Measurements from ENCODE around the gene DGUOK. TPM values are rescaled to one million over a fixed set of nuclear protein-coding genes. Genes with fewer than 3 reads are reported as not detected.

The DGUOK gene
- total RNA-seq, 2 experiments from 2014 or later = 96.4 to 103 TPM

DNA sequence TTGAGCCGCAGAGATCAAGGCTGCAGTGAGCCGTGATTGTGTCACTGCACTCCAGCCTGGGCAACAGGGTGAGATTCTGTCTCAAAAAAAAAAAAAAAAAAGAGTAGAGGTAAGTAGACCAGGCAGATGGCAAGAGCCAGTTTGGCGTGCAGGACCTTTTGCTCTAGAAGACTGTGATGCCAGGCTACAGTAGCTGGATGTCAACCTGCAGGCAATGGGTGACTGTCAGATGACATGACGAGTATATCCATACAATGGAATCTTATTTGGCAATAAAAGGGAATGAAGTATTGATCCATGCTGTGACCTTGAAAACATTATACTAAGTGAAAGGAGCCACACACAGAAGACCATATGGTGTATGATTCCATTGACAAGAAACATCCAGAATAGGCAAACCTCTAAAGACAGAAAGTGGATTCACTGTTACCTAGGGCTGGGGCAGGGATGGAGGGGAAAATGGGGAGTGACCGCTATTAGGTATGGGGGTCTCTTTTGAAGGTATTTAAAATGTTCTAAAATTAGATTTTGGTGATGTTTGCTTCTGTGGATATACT lies 11.2 kb upstream of the DGUOK start:
- no peak for ATAC-seq

DNA sequence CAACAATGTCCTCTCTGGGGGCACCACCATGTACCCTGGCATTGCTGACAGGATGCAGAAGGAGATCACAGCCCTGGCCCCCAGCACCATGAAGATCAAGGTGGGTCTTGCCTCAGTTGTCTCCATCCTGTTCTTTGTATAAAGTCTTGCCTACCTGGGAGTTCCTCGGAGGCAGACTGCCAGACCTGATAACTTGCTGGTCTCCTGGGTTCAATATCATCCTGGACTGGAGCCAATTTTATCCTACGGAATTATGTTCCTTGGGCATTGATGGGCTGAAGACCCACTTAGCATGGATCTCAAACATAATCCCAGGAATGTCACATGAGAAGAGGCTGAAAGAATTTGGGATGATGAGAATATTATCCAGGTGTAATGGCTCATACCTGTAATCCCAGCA lies 10.0 kb upstream of the DGUOK start:
- no peak for DNase-seq
- Mint-ChIP-seq H3K4me3 (no peak overlapping the region), H3K36me3 (ENCODE audit: low read depth) (no peaks in the 10 kb centered on the region), H3K9me3 (no peaks in the 10 kb centered on the region), H3K4me1 (ENCODE audit: low read depth) (peaks cover 4% of the 10 kb centered on the region), H3K27ac (no peak overlapping the region), H3K27me3 (no peaks in the 10 kb centered on the region)
- CTCF ChIA-PET = interaction anchor here (0.8 to 2.3 kb wide), 3 partner anchors 8 to 88 kb away, joined by 3 to 8 read pairs (median 4); partner anchors contain the start of gene STAMBP
- TF ChIP-seq, protein P1, sequence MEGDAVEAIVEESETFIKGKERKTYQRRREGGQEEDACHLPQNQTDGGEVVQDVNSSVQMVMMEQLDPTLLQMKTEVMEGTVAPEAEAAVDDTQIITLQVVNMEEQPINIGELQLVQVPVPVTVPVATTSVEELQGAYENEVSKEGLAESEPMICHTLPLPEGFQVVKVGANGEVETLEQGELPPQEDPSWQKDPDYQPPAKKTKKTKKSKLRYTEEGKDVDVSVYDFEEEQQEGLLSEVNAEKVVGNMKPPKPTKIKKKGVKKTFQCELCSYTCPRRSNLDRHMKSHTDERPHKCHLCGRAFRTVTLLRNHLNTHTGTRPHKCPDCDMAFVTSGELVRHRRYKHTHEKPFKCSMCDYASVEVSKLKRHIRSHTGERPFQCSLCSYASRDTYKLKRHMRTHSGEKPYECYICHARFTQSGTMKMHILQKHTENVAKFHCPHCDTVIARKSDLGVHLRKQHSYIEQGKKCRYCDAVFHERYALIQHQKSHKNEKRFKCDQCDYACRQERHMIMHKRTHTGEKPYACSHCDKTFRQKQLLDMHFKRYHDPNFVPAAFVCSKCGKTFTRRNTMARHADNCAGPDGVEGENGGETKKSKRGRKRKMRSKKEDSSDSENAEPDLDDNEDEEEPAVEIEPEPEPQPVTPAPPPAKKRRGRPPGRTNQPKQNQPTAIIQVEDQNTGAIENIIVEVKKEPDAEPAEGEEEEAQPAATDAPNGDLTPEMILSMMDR (IDR thresholded peaks at IDR 0.05) = no peak
- POLR2A ChIA-PET = no interaction called here
- no peak for ATAC-seq
- intact Hi-C loops (cut with micrococcal nuclease) = no loop called here

More for the DNA sequence above, 11.2 kb upstream of the DGUOK start:
- TF ChIP-seq, protein P1 (IDR thresholded peaks at IDR 0.05) = no peak
- CTCF ChIA-PET = no interaction called here
- intact Hi-C loops (cut with micrococcal nuclease) = no loop called here
- no peak for DNase-seq
- no peaks in the 10 kb centered on the region for H3K27me3 Mint-ChIP-seq
- H3K9me3 Mint-ChIP-seq = no peaks in the 10 kb centered on the region
- no peak overlapping the region for H3K4me3 Mint-ChIP-seq
- POLR2A ChIA-PET = no interaction called here
- H3K4me1 Mint-ChIP-seq (ENCODE audit: low read depth) = peaks cover under 1% of the 10 kb centered on the region
- H3K27ac Mint-ChIP-seq = no peak overlapping the region
- no peaks in the 10 kb centered on the region for H3K36me3 Mint-ChIP-seq (ENCODE audit: low read depth)

DNA sequence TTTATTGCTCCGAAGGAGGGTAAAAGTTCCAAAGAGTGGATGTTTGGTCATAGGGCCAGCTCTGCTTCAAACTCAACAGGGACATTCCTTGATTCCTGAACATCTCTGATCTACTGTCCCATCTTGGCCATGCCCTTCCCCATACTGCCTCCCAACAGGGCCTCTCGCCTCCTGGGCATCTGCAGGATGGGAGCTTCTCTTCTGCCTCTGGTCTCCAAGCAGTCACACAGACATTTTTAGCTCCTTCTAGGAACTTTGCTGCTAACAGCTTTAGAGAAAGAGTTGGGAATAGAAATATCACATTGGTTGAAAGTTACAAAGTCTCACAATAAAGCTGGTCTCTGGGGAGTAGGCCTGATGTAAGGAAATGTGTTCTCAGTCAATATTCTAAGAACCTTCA lies 9.4 kb upstream of the DGUOK start:
- intact Hi-C loops (cut with micrococcal nuclease) = no loop called here
- CTCF ChIA-PET = interaction anchor here (0.8 to 2.3 kb wide), 3 partner anchors 9 to 89 kb away, joined by 3 to 8 read pairs (median 4); partner anchors contain the start of gene STAMBP
- ATAC-seq (no peak), DNase-seq (no peak)
- POLR2A ChIA-PET = interaction anchor here (0.7 kb wide), 1 partner anchor 10 kb away, joined by 3 read pairs; no protein-coding TSS in a partner anchor
- Mint-ChIP-seq H3K27me3 (no peaks in the 10 kb centered on the region), H3K9me3 (no peaks in the 10 kb centered on the region), H3K4me1 (ENCODE audit: low read depth) (peaks cover 4% of the 10 kb centered on the region), H3K36me3 (ENCODE audit: low read depth) (no peaks in the 10 kb centered on the region), H3K4me3 (no peak overlapping the region), H3K27ac (no peak overlapping the region)
- TF ChIP-seq, protein P1 (IDR thresholded peaks at IDR 0.05) = no peak

DNA sequence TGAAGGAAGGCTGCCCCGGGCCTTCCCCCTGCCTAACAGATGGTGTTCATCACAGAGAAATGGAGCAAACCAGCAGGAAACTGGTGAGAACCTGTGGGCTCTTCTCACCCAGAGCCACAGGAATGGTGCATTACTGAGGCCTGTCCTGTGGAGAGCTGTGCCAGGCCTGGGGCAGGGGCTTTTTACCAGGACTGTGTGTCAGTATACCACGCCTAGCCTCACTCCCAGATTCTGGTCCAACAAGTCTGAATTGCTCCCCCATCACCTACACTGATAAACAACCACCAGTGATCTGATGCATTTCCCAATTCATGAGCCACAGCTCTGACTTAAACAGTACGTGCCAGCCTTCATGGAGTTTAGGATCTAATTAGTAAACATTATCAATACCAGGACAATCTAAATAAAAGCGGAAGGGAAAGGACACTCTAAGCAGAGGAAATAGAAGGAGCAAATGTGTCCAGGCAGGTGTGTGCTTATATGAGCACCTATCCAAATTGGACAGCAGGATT lies 8.9 kb upstream of the DGUOK start:
- TF ChIP-seq, protein P1 (IDR thresholded peaks at IDR 0.05) = no peak
- Mint-ChIP-seq H3K36me3 (ENCODE audit: low read depth) (no peaks in the 10 kb centered on the region), H3K27ac (no peak overlapping the region), H3K4me1 (ENCODE audit: low read depth) (peaks cover 6% of the 10 kb centered on the region), H3K9me3 (no peaks in the 10 kb centered on the region), H3K27me3 (no peaks in the 10 kb centered on the region), H3K4me3 (no peak overlapping the region)
- ChIA-PET CTCF (interaction anchor here (1.0 to 2.3 kb wide), 2 partner anchors 9 to 89 kb away, joined by 4 to 8 read pairs; partner anchors contain the start of gene STAMBP), POLR2A (interaction anchor here (0.7 kb wide), 1 partner anchor 9 kb away, joined by 3 read pairs; no protein-coding TSS in a partner anchor)
- DNase-seq = no peak
- no peak for ATAC-seq
- intact Hi-C loops (cut with micrococcal nuclease) = no loop called here

DNA sequence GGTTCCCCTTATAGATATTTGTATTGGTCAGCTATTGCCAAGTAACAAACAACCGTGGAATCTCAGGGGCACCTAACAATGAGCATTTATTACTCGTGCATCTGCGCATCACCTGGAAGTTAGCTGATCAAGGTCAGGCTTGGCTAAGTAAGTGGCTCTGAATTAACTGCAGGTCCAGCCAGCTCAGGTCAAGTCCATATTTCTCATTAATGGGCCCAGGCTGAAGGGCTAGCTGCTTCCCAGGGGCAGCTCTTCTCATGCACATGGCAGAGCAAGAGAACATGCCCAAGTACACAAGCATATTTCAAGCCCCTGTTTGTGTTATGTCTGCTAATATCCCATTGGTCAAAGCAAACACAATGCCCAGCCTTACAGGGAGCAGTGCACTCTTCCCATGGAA lies 7.8 kb upstream of the DGUOK start:
- no peaks in the 10 kb centered on the region for H3K36me3 Mint-ChIP-seq (ENCODE audit: low read depth)
- H3K27ac Mint-ChIP-seq = no peak overlapping the region
- no peak for DNase-seq
- H3K4me3 Mint-ChIP-seq = no peak overlapping the region
- no peak for ATAC-seq
- H3K9me3 Mint-ChIP-seq = no peaks in the 10 kb centered on the region
- ChIA-PET POLR2A (interaction anchor here (1.0 kb wide), 1 partner anchor 228 kb away, joined by 3 read pairs; no protein-coding TSS in a partner anchor), CTCF (interaction anchor here (1.2 to 2.3 kb wide), 2 partner anchors 10 to 260 kb away, joined by 4 to 8 read pairs; partner anchors contain the start of gene MOB1A)
- H3K4me1 Mint-ChIP-seq (ENCODE audit: low read depth) = peaks cover 6% of the 10 kb centered on the region
- intact Hi-C loops (cut with micrococcal nuclease) = no loop called here
- no peaks in the 10 kb centered on the region for H3K27me3 Mint-ChIP-seq
- TF ChIP-seq, protein P1 (IDR thresholded peaks at IDR 0.05) = no peak
